GM12873 (cell line): ENCODE results near the gene DMPK.

ENCODE experiments used
- TF ChIP-seq, protein P1 (sequence below): IDR thresholded peaks from 2 replicates; pipeline ENCODE4 v1.5.1; 2012; ENCODE audit warnings: low read depth, mild to moderate bottlenecking, moderate library complexity, low read length, control low read depth; ENCODE audit not compliant: insufficient read depth; ENCODE audit errors: missing control alignments

DMPK gene

GRCh38 chr19:45782162-45782691 lies at the start of gene DMPK:
TSS of gene DMPK (minus strand) at chr19:45782490. CDS start at chr19:45782352, 138 bp downstream.
- TF ChIP-seq, protein P1, sequence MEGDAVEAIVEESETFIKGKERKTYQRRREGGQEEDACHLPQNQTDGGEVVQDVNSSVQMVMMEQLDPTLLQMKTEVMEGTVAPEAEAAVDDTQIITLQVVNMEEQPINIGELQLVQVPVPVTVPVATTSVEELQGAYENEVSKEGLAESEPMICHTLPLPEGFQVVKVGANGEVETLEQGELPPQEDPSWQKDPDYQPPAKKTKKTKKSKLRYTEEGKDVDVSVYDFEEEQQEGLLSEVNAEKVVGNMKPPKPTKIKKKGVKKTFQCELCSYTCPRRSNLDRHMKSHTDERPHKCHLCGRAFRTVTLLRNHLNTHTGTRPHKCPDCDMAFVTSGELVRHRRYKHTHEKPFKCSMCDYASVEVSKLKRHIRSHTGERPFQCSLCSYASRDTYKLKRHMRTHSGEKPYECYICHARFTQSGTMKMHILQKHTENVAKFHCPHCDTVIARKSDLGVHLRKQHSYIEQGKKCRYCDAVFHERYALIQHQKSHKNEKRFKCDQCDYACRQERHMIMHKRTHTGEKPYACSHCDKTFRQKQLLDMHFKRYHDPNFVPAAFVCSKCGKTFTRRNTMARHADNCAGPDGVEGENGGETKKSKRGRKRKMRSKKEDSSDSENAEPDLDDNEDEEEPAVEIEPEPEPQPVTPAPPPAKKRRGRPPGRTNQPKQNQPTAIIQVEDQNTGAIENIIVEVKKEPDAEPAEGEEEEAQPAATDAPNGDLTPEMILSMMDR = no peak

- TF ChIP-seq, protein P1 = no peak
These were observed 46.7 kb upstream of the DMPK start for GRCh38 chr19:45828945-45829344.

- TF ChIP-seq, protein P1 = no peak
These were observed 46.2 kb upstream of the DMPK start for GRCh38 chr19:45828523-45828922.

- TF ChIP-seq, protein P1 = no peak
These were observed 45.3 kb upstream of the DMPK start for GRCh38 chr19:45827459-45828093.

DNA sequence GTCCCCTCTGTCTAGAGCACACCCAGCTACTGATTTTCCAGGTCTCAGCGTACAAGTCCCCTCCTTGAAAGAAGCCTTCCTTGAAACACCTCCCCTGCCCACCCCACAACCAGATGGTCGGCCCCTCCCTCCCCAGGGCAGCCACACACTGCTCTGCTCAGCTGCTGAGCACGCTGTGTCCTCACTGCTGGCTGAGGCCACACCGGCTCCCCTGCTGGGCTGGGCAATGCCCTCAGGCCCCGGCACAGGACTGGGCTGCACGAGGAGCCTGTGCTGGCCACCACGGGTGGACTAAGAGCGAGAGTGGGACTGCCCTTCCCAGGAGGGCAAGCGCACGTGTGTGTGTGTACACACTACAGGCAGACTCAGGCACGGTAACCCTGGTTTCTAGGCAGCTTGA lies 44.6 kb upstream of the DMPK start:
- TF ChIP-seq, protein P1 = no peak

DNA sequence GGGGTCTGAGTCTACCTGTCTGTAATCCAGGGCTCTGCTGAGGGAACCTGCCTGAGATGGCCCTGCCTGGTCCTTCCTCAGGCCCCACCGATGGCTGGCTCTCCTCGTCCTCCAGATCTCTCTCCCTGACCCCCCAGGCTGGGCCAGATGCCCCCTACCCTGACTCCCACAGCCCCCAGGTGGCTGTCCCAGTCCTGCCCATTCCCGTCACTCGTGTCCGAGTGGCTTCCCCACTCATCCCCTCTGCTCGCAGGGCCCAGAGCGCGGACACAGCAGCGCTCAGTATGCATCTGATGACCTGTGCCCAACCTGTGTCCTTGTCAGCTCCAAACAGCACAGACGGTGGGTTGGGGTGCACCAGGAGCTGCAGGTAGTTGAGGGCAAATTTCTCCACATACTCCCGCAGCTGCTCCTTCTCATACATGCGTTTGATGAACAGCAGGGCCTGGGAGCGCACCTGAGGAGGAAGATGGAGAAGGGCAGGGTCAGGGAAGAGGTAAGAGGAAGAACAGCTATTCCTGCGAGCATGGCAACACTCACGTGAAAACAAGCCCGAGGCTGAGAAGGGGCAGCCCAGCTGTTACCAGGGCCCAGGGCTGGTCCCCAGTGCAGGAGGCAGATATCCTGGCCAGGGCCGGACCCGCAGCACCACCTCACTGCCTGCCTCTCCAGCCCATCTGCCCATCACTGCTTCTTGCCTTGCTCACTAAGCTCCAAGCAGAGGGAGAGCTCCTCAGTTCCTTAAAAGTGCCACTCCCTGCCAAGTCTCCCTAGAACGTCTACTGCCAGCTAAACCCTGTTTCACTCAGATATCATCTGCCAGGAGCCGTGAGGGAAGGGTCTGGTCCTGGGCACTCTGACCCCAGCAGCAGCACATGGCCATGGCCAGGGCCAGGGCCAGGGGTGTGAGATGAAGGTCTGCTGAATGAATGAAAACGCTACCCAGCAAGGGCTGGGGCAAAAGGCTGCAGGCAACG lies 43.9 kb upstream of the DMPK start:
- TF ChIP-seq, protein P1 = no peak

DNA sequence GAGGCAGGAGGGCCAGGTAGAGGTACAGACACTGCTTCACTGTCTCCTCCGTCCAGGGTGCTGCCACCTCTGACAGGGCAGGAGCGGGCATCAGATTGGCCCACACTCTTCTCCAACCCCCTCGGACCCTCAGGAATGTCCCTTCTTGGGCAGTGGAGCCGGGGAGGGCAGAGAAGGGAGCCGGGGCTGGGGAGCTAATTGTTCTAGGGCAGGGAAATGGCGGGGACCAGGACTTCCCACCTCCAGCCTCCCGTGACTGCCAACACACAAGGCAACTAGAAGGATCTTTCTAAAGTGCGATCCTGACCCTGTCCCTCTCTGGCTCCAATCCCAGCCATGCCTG lies 42.9 kb upstream of the DMPK start:
- TF ChIP-seq, protein P1 = no peak
